K562 (cell line): ENCODE measurements around the gene DHTKD1. TPM values are rescaled to one million over a fixed set of nuclear protein-coding genes. Genes with fewer than 3 reads are reported as not detected.

Source experiments
- DMBX1 ChIP-seq: fragments of 250-450 bp; sonication (Bioruptor Pico); IDR thresholded peaks from 2 replicates; pipeline ENCODE4 v1.8.0; 2022; ENCODE audit warnings: inconsistent platforms, mild to moderate bottlenecking, moderate library complexity, borderline replicate concordance
- EP300 ChIP-seq: IDR thresholded peaks from 2 replicates; pipeline ENCODE4 v1.6.1; 2012; ENCODE audit warnings: low read length, improper control_type of control experiment
- FIP1L1 ChIP-seq: fragments of 200-400 bp; formaldehyde crosslinking; IDR thresholded peaks from 2 replicates; pipeline ENCODE4 v1.6.1; 2018; ENCODE audit warnings: mild to moderate bottlenecking, low read depth, low read length; ENCODE audit not compliant: poor library complexity, severe bottlenecking
- GATAD2A ChIP-seq: fragments of 450-650 bp; IDR thresholded peaks from 2 replicates; pipeline ENCODE4 v1.6.1; 2017
- LARP7 ChIP-seq: fragments of 450-650 bp; IDR thresholded peaks from 2 replicates; pipeline ENCODE4 v1.6.1; 2016
- MYNN ChIP-seq, 2 experiments: sonication (generic); formaldehyde crosslinking in 1 of 2; IDR thresholded peaks; 2 replicates each; pipeline versions ENCODE4 v1.5.0 to v1.6.1; 2016 to 2020; ENCODE audit warnings: antibody characterized with exemption in 1 of 2, missing genetic modification reagents in 1 of 2
- NR1H2 ChIP-seq: sonication (generic); formaldehyde crosslinking; IDR thresholded peaks from 2 replicates; pipeline ENCODE4 v1.4.0; 2020; ENCODE audit warnings: mild to moderate bottlenecking, missing genetic modification reagents
- PCBP2 ChIP-seq: fragments of 200-400 bp; formaldehyde crosslinking; IDR thresholded peaks from 2 replicates; pipeline ENCODE4 v1.6.1; 2018; ENCODE audit warnings: low read length, low read depth, mild to moderate bottlenecking, moderate library complexity; ENCODE audit not compliant: poor library complexity, severe bottlenecking
- PURB ChIP-seq: sonication (generic); formaldehyde crosslinking; IDR thresholded peaks from 2 replicates; pipeline ENCODE4 v1.9.0; 2021; ENCODE audit warnings: low read depth, mild to moderate bottlenecking, missing genetic modification reagents
- TAL1 ChIP-seq: fragments of 450-650 bp; IDR thresholded peaks from 2 replicates; pipeline ENCODE4 v1.6.1; 2016; ENCODE audit warnings: mild to moderate bottlenecking
- YY1 ChIP-seq, 3 experiments: IDR thresholded peaks; 2 replicates each; pipeline ENCODE4 v1.6.1; 2011; ENCODE audit warnings: low read length in 2 of 3, mild to moderate bottlenecking in 2 of 3, moderate library complexity in 2 of 3, borderline replicate concordance in 1 of 3, control low read depth in 1 of 3, low read depth in 1 of 3; ENCODE audit not compliant: insufficient read depth in 3 of 3, insufficient replicate concordance in 2 of 3, control insufficient read depth in 1 of 3, insufficient read length in 1 of 3; ENCODE audit errors: extremely low read depth in 1 of 3
- ZNF121 ChIP-seq: sonication (generic); formaldehyde crosslinking; conservative IDR thresholded peaks from 2 replicates; pipeline ENCODE4 v1.8.0; 2022; ENCODE audit warnings: missing genetic modification reagents
- polyA plus RNA-seq, 8 experiments: library from polyadenylated mRNA; depleted of rRNA in 4 of 8; stranded (reverse) in 5 of 8; unstranded in 3 of 8; fragments of >200 nt; fragmentation: Nextera tagmentation in 2 of 8; fragmentation: Illumina TruSeq in 1 of 8; extraction: Ambion mirVana in 2 of 8; extraction: Trizol in 1 of 8; gene quantifications; 2 replicates each; pipeline versions ENCODE4 v1.2.1 to v1.2.3, GENCODE V29; 2011 to 2014; ENCODE audit warnings: inconsistent platforms in 1 of 8, missing spikeins in 1 of 8
- total RNA-seq, 7 experiments: library from RNA; depleted of rRNA in 6 of 7; stranded (reverse); fragments of >200 nt in 6 of 7; fragmentation: Illumina TruSeq in 2 of 7; extraction: Trizol in 2 of 7; gene quantifications; 2 replicates each; pipeline versions ENCODE4 v1.2.1 to v1.2.3, GENCODE V29; 2011 to 2021; ENCODE audit warnings: low replicate concordance in 1 of 7
- TF ChIP-seq, protein P1 (sequence below): sonication (generic); formaldehyde crosslinking; IDR thresholded peaks from 2 replicates; pipeline ENCODE4 v1.8.0; 2023; ENCODE audit warnings: mild to moderate bottlenecking, missing genetic modification reagents
- TF ChIP-seq, protein P2 (sequence below): fragments of 250-450 bp; sonication (Bioruptor Pico); IDR thresholded peaks from 2 replicates; pipeline ENCODE4 v1.4.0; 2020; ENCODE audit warnings: mild to moderate bottlenecking
- TF ChIP-seq, protein P3 (sequence below): sonication (generic); formaldehyde crosslinking; IDR thresholded peaks from 2 replicates; pipeline ENCODE4 v1.8.0; 2023; ENCODE audit warnings: missing genetic modification reagents, mild to moderate bottlenecking, borderline replicate concordance

The DHTKD1 gene
- total and polyA plus RNA-seq, 9 of the 15 experiments (the other 6 are each of a cell fraction or from before 2014, with no cell fraction given), result 3.1 to 19.7 (median 6.8) TPM

DNA sequence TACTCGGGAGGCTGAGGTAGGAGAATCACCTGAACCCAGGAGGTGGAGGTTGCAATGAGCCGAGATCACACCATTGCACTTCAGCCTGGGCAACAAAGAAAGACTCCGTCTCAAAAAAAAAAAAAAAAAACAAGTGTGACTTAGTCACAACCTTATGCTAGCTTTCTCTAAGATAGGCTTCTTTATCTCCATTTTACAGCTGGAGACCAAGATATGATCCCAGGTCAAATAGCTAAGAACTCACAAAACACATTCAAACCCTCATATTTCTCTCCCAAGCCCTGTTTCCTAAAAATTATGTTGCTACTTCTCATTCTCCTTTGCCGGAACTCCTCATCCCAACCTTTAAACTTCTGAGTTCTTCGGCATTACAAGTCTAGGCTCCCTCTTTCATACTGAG is 13.0 kb upstream of the DHTKD1 start (continued):
- TF ChIP-seq NR1H2 (CRISPR knock-in tag), result no peak
- peak; percentile 56; the same call in 1 of the 2 replicates for TF ChIP-seq EP300
- TF ChIP-seq DMBX1 (CRISPR knock-in tag), result no peak
- TF ChIP-seq, protein P1, sequence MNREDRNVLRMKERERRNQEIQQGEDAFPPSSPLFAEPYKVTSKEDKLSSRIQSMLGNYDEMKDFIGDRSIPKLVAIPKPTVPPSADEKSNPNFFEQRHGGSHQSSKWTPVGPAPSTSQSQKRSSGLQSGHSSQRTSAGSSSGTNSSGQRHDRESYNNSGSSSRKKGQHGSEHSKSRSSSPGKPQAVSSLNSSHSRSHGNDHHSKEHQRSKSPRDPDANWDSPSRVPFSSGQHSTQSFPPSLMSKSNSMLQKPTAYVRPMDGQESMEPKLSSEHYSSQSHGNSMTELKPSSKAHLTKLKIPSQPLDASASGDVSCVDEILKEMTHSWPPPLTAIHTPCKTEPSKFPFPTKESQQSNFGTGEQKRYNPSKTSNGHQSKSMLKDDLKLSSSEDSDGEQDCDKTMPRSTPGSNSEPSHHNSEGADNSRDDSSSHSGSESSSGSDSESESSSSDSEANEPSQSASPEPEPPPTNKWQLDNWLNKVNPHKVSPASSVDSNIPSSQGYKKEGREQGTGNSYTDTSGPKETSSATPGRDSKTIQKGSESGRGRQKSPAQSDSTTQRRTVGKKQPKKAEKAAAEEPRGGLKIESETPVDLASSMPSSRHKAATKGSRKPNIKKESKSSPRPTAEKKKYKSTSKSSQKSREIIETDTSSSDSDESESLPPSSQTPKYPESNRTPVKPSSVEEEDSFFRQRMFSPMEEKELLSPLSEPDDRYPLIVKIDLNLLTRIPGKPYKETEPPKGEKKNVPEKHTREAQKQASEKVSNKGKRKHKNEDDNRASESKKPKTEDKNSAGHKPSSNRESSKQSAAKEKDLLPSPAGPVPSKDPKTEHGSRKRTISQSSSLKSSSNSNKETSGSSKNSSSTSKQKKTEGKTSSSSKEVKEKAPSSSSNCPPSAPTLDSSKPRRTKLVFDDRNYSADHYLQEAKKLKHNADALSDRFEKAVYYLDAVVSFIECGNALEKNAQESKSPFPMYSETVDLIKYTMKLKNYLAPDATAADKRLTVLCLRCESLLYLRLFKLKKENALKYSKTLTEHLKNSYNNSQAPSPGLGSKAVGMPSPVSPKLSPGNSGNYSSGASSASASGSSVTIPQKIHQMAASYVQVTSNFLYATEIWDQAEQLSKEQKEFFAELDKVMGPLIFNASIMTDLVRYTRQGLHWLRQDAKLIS (CRISPR knock-in tag), result no peak
- TF ChIP-seq, protein P2, sequence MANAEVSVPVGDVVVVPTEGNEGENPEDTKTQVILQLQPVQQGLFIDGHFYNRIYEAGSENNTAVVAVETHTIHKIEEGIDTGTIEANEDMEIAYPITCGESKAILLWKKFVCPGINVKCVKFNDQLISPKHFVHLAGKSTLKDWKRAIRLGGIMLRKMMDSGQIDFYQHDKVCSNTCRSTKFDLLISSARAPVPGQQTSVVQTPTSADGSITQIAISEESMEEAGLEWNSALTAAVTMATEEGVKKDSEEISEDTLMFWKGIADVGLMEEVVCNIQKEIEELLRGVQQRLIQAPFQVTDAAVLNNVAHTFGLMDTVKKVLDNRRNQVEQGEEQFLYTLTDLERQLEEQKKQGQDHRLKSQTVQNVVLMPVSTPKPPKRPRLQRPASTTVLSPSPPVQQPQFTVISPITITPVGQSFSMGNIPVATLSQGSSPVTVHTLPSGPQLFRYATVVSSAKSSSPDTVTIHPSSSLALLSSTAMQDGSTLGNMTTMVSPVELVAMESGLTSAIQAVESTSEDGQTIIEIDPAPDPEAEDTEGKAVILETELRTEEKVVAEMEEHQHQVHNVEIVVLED, result no peak
- TF ChIP-seq, protein P3, sequence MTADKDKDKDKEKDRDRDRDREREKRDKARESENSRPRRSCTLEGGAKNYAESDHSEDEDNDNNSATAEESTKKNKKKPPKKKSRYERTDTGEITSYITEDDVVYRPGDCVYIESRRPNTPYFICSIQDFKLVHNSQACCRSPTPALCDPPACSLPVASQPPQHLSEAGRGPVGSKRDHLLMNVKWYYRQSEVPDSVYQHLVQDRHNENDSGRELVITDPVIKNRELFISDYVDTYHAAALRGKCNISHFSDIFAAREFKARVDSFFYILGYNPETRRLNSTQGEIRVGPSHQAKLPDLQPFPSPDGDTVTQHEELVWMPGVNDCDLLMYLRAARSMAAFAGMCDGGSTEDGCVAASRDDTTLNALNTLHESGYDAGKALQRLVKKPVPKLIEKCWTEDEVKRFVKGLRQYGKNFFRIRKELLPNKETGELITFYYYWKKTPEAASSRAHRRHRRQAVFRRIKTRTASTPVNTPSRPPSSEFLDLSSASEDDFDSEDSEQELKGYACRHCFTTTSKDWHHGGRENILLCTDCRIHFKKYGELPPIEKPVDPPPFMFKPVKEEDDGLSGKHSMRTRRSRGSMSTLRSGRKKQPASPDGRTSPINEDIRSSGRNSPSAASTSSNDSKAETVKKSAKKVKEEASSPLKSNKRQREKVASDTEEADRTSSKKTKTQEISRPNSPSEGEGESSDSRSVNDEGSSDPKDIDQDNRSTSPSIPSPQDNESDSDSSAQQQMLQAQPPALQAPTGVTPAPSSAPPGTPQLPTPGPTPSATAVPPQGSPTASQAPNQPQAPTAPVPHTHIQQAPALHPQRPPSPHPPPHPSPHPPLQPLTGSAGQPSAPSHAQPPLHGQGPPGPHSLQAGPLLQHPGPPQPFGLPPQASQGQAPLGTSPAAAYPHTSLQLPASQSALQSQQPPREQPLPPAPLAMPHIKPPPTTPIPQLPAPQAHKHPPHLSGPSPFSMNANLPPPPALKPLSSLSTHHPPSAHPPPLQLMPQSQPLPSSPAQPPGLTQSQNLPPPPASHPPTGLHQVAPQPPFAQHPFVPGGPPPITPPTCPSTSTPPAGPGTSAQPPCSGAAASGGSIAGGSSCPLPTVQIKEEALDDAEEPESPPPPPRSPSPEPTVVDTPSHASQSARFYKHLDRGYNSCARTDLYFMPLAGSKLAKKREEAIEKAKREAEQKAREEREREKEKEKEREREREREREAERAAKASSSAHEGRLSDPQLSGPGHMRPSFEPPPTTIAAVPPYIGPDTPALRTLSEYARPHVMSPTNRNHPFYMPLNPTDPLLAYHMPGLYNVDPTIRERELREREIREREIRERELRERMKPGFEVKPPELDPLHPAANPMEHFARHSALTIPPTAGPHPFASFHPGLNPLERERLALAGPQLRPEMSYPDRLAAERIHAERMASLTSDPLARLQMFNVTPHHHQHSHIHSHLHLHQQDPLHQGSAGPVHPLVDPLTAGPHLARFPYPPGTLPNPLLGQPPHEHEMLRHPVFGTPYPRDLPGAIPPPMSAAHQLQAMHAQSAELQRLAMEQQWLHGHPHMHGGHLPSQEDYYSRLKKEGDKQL (CRISPR knock-in tag), result no peak
- TF ChIP-seq GATAD2A, result no peak
- TF ChIP-seq MYNN (IDR thresholded peaks at IDR 0.05), result no peak
- TF ChIP-seq MYNN (CRISPR knock-in tag; IDR thresholded peaks at IDR 0.05), result no peak
- TF ChIP-seq ZNF121 (CRISPR knock-in tag), result no peak
- no peak for TF ChIP-seq PCBP2
- no peak for TF ChIP-seq YY1 (IDR thresholded peaks at IDR 0.05; ENCODE audit: borderline replicate concordance in 1 of 3, control insufficient read depth in 1 of 3, extremely low read depth in 1 of 3, insufficient read depth in 3 of 3, insufficient read length in 1 of 3, insufficient replicate concordance in 2 of 3, low read depth in 1 of 3, low read length in 2 of 3)
- TF ChIP-seq PURB (CRISPR knock-in tag), result no peak
- TF ChIP-seq TAL1, result peak; percentile 82
- TF ChIP-seq LARP7, result no peak
- TF ChIP-seq FIP1L1, result no peak
